Effector memory CD4-positive, alpha-beta T cell (primary cell): ENCODE data around the gene ADARB2.
"Not testable (repeated sequence)": the region's sequence is repeated elsewhere in the genome, so short reads cannot be mapped to it uniquely, and the experiment has no call there.

ENCODE experiments used
- DNase-seq, 3 donors: peaks; one replicate each; pipeline ENCODE4 v3.0.0-alpha.2; 2020
- H3K27ac ChIP-seq: 2 replicates; pipeline ENCODE4 v1.7.0; 2013; ENCODE audit warnings: mild to moderate bottlenecking, low read length, moderate library complexity; ENCODE audit not compliant: insufficient read depth, poor library complexity, severe bottlenecking
- H3K27me3 ChIP-seq: replicated peaks from 2 replicates; pipeline ENCODE4 v1.7.0; 2013; ENCODE audit warnings: mild to moderate bottlenecking, low read length; ENCODE audit not compliant: insufficient read depth, control insufficient read depth, poor library complexity, severe bottlenecking
- H3K36me3 ChIP-seq: 2 replicates; pipeline ENCODE4 v1.7.0; 2013; ENCODE audit warnings: mild to moderate bottlenecking, low read length, moderate library complexity; ENCODE audit not compliant: control insufficient read depth, insufficient read depth
- H3K4me1 ChIP-seq: 2 replicates; pipeline ENCODE4 v1.7.0; 2013; ENCODE audit warnings: low read length, mild to moderate bottlenecking; ENCODE audit not compliant: control insufficient read depth, insufficient read depth, poor library complexity, severe bottlenecking
- H3K4me3 ChIP-seq: 2 replicates; pipeline ENCODE4 v1.7.0; 2013; ENCODE audit warnings: low read length, low read depth, mild to moderate bottlenecking; ENCODE audit not compliant: insufficient read depth, poor library complexity, severe bottlenecking
- H3K9me3 ChIP-seq: 2 replicates; pipeline ENCODE4 v1.7.0; 2013; ENCODE audit warnings: mild to moderate bottlenecking, low read length, moderate library complexity; ENCODE audit not compliant: control insufficient read depth

The ADARB2 gene

DNA sequence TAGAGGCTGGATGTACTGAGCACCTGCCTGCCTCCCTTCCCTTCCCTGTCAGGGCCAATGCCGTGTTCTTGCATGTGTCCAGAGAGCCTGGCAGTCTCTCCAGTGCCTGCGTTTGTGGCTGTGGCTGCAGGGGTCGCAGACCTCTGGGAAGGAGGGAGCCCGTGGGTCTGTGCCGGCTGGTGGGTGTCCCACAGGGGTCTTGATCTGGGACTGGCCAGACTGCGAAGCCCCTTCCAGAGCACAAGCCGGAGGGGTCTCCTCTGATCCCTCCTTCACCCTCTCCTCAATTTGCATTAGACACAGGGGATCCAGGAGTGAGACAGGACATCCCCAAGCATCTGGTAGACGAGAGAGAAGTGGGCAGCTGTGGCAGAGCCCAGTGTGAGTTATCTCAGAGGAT, 199.2 kb downstream of the ADARB2 start:
- H3K27ac ChIP-seq = no peak overlapping the region
- no peak overlapping the region for H3K4me3 ChIP-seq
- H3K27me3 ChIP-seq = no peaks in the 10 kb centered on the region
- H3K4me1 ChIP-seq = no peaks in the 10 kb centered on the region
- H3K9me3 ChIP-seq = no peaks in the 10 kb centered on the region
- no peak for DNase-seq
- H3K36me3 ChIP-seq = no peaks in the 10 kb centered on the region

DNA sequence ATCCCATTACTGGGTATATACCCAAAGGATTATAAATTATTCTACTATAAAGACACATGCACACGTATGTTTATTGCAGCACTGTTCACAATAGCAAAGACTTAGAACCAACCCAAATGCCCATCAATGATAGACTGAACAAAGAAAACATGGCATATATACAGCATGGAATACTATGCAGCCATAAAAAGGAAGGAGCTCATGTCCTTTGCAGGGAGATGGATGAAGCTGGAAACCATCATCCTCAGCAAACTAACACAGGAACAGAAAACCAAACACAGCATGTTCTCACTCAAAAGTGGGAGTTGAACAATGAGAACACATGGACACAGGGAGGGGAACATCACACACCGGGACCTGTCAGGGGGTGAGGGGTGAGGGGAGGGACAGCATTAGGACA, 199.9 kb downstream of the ADARB2 start:
- not testable (repeated sequence) for DNase-seq, H3K4me1 ChIP-seq, H3K27ac ChIP-seq, H3K36me3 ChIP-seq, H3K4me3 ChIP-seq, H3K27me3 ChIP-seq, H3K9me3 ChIP-seq

GRCh38 chr10:1536341-1536740, 201.0 kb downstream of the ADARB2 start:
- H3K27me3 ChIP-seq = no peaks in the 10 kb centered on the region

DNA sequence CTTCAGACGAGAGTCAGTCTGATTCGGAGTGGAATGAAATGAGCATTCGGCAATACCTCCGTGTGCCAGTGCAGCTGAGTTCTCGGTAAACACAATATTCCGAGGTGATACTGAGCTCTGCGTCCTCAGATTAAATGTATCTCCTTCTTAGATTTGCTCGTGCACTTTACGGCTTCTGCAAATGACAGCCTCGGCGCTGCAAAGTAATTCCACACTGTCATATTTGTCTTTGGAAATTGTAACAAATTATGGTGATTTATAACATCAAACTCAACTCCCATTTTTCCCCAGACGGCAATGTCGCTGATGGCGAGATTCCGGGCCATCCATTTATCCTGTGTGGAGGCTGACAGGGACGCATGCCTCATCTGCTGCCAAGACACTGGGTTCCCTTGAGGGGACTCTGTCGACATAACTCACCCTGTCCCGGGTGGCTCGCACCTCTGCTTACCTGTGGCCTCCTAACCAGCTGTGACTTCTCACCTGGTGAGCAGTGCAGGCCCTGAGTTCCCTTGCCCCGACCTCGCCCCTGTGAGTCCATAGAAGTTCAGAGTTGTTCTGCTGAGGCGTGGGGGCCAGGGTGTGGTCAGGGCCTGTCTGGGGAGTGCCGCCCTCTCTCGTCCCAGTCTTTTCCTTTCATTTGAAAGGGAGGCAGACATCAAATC, 201.9 kb downstream of the ADARB2 start:
- no peaks in the 10 kb centered on the region for H3K9me3 ChIP-seq

More at GRCh38 chr10:1536341-1536740, 201.0 kb downstream of the ADARB2 start:
- no peaks in the 10 kb centered on the region for H3K4me1 ChIP-seq
- H3K4me3 ChIP-seq = no peak overlapping the region
- H3K36me3 ChIP-seq = no peaks in the 10 kb centered on the region
- no peak overlapping the region for H3K27ac ChIP-seq
- H3K9me3 ChIP-seq = no peaks in the 10 kb centered on the region
- no peak for DNase-seq

GRCh38 chr10:1534820-1535219, 202.5 kb downstream of the ADARB2 start:
- Histone ChIP-seq H3K36me3 (no peaks in the 10 kb centered on the region), H3K27ac (no peak overlapping the region), H3K4me1 (no peaks in the 10 kb centered on the region), H3K4me3 (no peak overlapping the region), H3K27me3 (no peaks in the 10 kb centered on the region), H3K9me3 (no peaks in the 10 kb centered on the region)
- DNase-seq = no peak

More for the DNA sequence above, 201.9 kb downstream of the ADARB2 start:
- Histone ChIP-seq H3K4me3 (no peak overlapping the region), H3K4me1 (no peaks in the 10 kb centered on the region), H3K36me3 (no peaks in the 10 kb centered on the region), H3K27me3 (no peaks in the 10 kb centered on the region), H3K27ac (no peak overlapping the region)
- DNase-seq = no peak

DNA sequence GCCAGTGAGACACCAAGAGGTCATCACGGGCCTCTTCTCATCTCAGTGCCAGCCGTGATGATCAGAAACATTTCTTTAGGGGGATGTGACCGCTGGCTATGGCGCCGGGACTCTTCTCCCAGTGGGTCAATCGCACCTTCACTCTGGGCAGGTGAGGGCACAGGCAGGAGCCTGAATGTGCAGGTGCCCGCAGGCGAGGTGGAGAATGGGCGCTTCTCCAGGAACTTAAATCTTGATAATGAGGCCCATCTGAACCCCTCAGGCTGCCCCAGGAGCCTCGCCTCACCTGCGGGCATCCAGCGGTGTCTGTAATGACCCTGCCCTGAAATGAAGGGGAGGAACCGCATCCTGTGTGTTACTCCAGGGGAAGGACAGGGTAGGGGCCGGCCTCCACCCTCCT, 204.7 kb downstream of the ADARB2 start:
- H3K4me3 ChIP-seq = no peak overlapping the region
- no peaks in the 10 kb centered on the region for H3K4me1 ChIP-seq
- no peaks in the 10 kb centered on the region for H3K36me3 ChIP-seq
- no peak overlapping the region for H3K27ac ChIP-seq
- no peaks in the 10 kb centered on the region for H3K9me3 ChIP-seq
- no peaks in the 10 kb centered on the region for H3K27me3 ChIP-seq
- no peak for DNase-seq

DNA sequence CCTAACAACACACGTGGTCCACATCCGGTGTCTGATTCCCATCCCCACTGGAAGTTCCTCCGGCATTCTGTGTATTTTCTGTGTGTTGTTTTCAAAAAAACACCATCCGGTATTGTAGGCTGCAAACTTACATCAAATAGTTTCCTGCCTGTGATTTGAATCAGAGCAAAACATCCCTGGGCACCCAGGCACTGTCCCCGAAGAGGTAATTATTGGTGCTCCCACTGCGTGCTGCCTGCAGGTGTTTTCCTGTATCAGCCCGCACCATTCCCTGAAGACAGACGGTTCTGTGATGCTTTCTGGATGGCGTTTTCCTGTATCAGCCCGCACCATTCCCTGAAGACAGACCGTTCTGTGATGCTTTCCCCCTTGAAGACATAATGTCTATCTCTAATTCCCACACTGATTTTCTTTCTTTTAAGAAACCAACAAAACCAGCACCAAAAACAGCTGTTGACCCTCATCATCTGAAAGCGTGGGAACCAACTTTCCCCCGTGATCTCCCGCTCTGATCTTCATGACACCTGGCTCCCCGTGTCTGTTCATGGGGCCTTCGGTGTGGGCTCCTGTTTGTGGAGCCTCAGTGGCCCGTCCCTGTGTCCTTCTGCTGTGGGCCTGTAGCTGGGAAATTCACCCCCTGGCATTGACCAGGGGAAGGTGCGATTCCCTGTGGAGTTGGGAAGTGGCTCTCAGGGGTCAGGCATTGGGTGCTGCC, 205.3 kb downstream of the ADARB2 start:
- Histone ChIP-seq H3K9me3 (no peaks in the 10 kb centered on the region), H3K27ac (no peak overlapping the region), H3K4me1 (no peaks in the 10 kb centered on the region), H3K27me3 (no peaks in the 10 kb centered on the region), H3K4me3 (no peak overlapping the region), H3K36me3 (no peaks in the 10 kb centered on the region)
- DNase-seq = no peak

GRCh38 chr10:1530871-1531517, 206.3 kb downstream of the ADARB2 start:
- no peak for DNase-seq
- Histone ChIP-seq H3K27me3 (no peaks in the 10 kb centered on the region), H3K36me3 (no peaks in the 10 kb centered on the region), H3K4me1 (no peaks in the 10 kb centered on the region), H3K4me3 (no peak overlapping the region), H3K27ac (no peak overlapping the region), H3K9me3 (no peaks in the 10 kb centered on the region)

DNA sequence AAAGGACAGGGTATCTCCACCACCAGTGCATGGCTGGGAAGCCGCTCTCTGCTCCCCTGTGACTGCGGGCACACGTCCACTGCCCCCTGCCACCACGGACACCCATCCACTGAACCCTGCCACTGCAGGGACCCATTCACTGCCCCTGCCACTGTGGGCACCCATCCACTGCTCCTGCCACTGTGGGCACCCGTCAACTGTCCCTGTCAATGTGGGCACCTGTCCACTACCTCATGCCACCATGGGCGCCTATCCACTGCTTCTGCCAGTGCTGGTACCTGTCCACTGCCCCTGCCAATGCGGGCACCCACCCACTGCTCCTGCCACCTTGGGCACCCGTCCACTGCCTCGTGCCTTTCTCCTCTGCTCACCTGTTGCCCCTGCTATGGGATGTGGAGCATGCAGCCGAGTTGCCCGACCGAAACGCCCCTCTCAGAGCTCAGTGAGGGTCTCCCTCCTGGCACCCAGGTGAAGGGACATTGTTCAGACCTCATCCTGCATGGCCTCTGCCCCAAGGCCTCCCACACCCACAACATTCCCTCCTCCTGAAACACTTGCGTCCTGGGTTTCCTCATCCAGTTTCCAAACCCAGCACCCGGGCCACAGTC, 207.4 kb downstream of the ADARB2 start:
- no peaks in the 10 kb centered on the region for H3K36me3 ChIP-seq
- H3K27me3 ChIP-seq = no peaks in the 10 kb centered on the region
- H3K4me3 ChIP-seq = no peak overlapping the region
- no peaks in the 10 kb centered on the region for H3K4me1 ChIP-seq
- no peak overlapping the region for H3K27ac ChIP-seq
- H3K9me3 ChIP-seq = no peaks in the 10 kb centered on the region
- DNase-seq = no peak

DNA sequence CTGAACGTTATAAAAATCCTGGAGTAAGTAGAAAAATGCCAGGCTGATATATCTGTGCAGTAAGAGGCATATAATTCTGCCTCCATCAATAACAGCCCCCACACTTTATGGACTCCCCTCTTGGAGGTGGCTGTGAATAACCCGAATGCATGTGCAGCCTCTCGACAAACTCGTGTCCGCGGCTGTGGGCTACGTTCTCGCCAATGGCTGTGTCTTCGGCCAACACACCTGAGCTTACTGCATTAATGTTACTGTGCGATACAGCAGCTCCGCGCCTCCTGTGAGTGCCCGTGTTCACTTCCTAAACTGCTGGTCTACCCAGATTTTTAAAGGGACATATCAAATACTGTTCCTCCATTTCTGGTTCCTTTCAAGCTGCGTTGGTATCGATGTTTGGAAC, 209.4 kb downstream of the ADARB2 start:
- no peaks in the 10 kb centered on the region for H3K27me3 ChIP-seq
- H3K4me3 ChIP-seq = no peak overlapping the region
- no peak for DNase-seq
- no peaks in the 10 kb centered on the region for H3K36me3 ChIP-seq
- no peak overlapping the region for H3K27ac ChIP-seq
- H3K9me3 ChIP-seq = no peaks in the 10 kb centered on the region
- no peaks in the 10 kb centered on the region for H3K4me1 ChIP-seq
